Mesothelial cell of epicardium (in vitro differentiated cells): ENCODE data around the gene GMPR2. TPM values are rescaled to one million over a fixed set of nuclear protein-coding genes. Genes with fewer than 3 reads are reported as not detected.
A peak's percentile ranks its signal among the peaks of the same experiment; 100 is the strongest.

Experiments
- DNase-seq, 2 experiments: peaks; one replicate each; pipeline ENCODE4 v3.0.0; 2021; ENCODE audit warnings: low spot score in 2 of 2; ENCODE audit not compliant: unreplicated experiment in 2 of 2
- H3K27ac Mint-ChIP-seq: 2 replicates; pipeline ENCODE4 v1.8.0; 2021; ENCODE audit warnings: mixed read lengths
- H3K27me3 Mint-ChIP-seq: 2 replicates; pipeline ENCODE4 v1.8.0; 2021; ENCODE audit warnings: low read depth, mixed read lengths
- H3K36me3 Mint-ChIP-seq: 2 replicates; pipeline ENCODE4 v1.8.0; 2021; ENCODE audit warnings: mixed read lengths
- H3K4me1 Mint-ChIP-seq: 2 replicates; pipeline ENCODE4 v1.8.0; 2021; ENCODE audit warnings: mixed read lengths
- H3K4me3 Mint-ChIP-seq: 2 replicates; pipeline ENCODE4 v1.8.0; 2021; ENCODE audit warnings: mild to moderate bottlenecking, moderate library complexity, mixed read lengths
- H3K9me3 Mint-ChIP-seq: 2 replicates; pipeline ENCODE4 v1.8.0; 2021; ENCODE audit warnings: mixed read lengths
- CTCF ChIP-seq: fragments of 200-600 bp; sonication (generic); IDR thresholded peaks from one replicate; pipeline ENCODE4 v1.5.0; 2021; ENCODE audit warnings: antibody characterized with exemption; ENCODE audit not compliant: unreplicated experiment
- total RNA-seq: library from RNA; stranded (reverse); gene quantifications from 3 replicates; pipeline ENCODE4 v1.2.1, GENCODE V29; 2021

Gene GMPR2
- total RNA-seq, 1 donor from 2014 or later: 72.5 TPM

GRCh38 chr14:24260780-24261157 lies 28.0 kb downstream of the GMPR2 start:
- Mint-ChIP-seq H3K4me3 (no peak overlapping the region), H3K27ac (peak overlapping the region; percentile 31), H3K27me3 (no peaks in the 10 kb centered on the region), H3K9me3 (no peaks in the 10 kb centered on the region), H3K4me1 (peaks cover 33% of the 10 kb centered on the region), H3K36me3 (no peaks in the 10 kb centered on the region)
- no peak for DNase-seq
- no peak for TF ChIP-seq CTCF

- peaks cover 3% of the 10 kb centered on the region for H3K36me3 Mint-ChIP-seq
- TF ChIP-seq CTCF: no peak
- no peaks in the 10 kb centered on the region for H3K27me3 Mint-ChIP-seq
- no peak overlapping the region for H3K4me3 Mint-ChIP-seq
- peaks cover 33% of the 10 kb centered on the region for H3K4me1 Mint-ChIP-seq
- no peak overlapping the region for H3K27ac Mint-ChIP-seq
- no peaks in the 10 kb centered on the region for H3K9me3 Mint-ChIP-seq
- DNase-seq: no peak
Observed at GRCh38 chr14:24261256-24261968, 28.7 kb downstream of the GMPR2 start.

- H3K27me3 Mint-ChIP-seq: no peaks in the 10 kb centered on the region
- TF ChIP-seq CTCF: no peak
- no peak for DNase-seq
- H3K4me1 Mint-ChIP-seq: peaks cover 31% of the 10 kb centered on the region
- H3K9me3 Mint-ChIP-seq: no peaks in the 10 kb centered on the region
- no peak overlapping the region for H3K27ac Mint-ChIP-seq
- H3K36me3 Mint-ChIP-seq: peaks cover 8% of the 10 kb centered on the region
- H3K4me3 Mint-ChIP-seq: no peak overlapping the region
Observed at GRCh38 chr14:24261969-24262327, 29.2 kb downstream of the GMPR2 start.

- no peak within 1 kb of the TSS for H3K4me3 Mint-ChIP-seq
- no peak for TF ChIP-seq CTCF
- no peaks in the 10 kb centered on the region for H3K27me3 Mint-ChIP-seq
- H3K27ac Mint-ChIP-seq: peak within 1 kb of the TSS; percentile 88
- no peak for DNase-seq
- H3K4me1 Mint-ChIP-seq: peaks cover 27% of the 10 kb centered on the region
- no peaks in the 10 kb centered on the region for H3K9me3 Mint-ChIP-seq
- peaks cover 13% of the 10 kb centered on the region for H3K36me3 Mint-ChIP-seq
Observed at GRCh38 chr14:24262821-24263733, 30.3 kb downstream of the GMPR2 start, which contains the start of gene TGM1. Gene TGM1, minus strand, starts transcription at chr14:24263177. Its CDS starts 825 bp downstream, at chr14:24262352.

GRCh38 chr14:24263848-24264247 lies 31.1 kb downstream of the GMPR2 start:
- H3K4me3 Mint-ChIP-seq: no peak overlapping the region
- peaks cover 22% of the 10 kb centered on the region for H3K4me1 Mint-ChIP-seq
- peak overlapping the region; percentile 88 for H3K27ac Mint-ChIP-seq
- DNase-seq: no peak
- TF ChIP-seq CTCF: no peak
- H3K9me3 Mint-ChIP-seq: no peaks in the 10 kb centered on the region
- peaks cover 13% of the 10 kb centered on the region for H3K36me3 Mint-ChIP-seq
- H3K27me3 Mint-ChIP-seq: no peaks in the 10 kb centered on the region
